T-helper 17 cell (primary cell): ENCODE data around the gene ELAC2. TPM values are rescaled to one million over a fixed set of nuclear protein-coding genes. Genes with fewer than 3 reads are reported as not detected.

Source experiments
- ATAC-seq: fragments of 150-1000 bp; cut with Tn5 transposase; 2 replicates; pipeline ENCODE4 v1.10.0; 2021; ENCODE audit warnings: mild to moderate bottlenecking, moderate library complexity
- DNase-seq, 3 donors: peaks; one replicate each; pipeline versions ENCODE4 v3.0.0 to v3.0.0-alpha.2; 2020 to 2021
- H3K9me3 ChIP-seq: one replicate; pipeline ENCODE4 v1.7.0; 2013; ENCODE audit warnings: low read length, mild to moderate bottlenecking; ENCODE audit not compliant: control insufficient read depth, poor library complexity, severe bottlenecking
- H3K27ac Mint-ChIP-seq: one replicate; pipeline ENCODE4 v1.8.0; 2022; ENCODE audit warnings: mild to moderate bottlenecking, moderate library complexity, mixed read lengths
- H3K27me3 Mint-ChIP-seq: one replicate; pipeline ENCODE4 v1.8.0; 2022; ENCODE audit warnings: mixed read lengths
- H3K36me3 Mint-ChIP-seq: one replicate; pipeline ENCODE4 v1.8.0; 2022; ENCODE audit warnings: low read depth, mixed read lengths
- H3K4me1 Mint-ChIP-seq: one replicate; pipeline ENCODE4 v1.8.0; 2022; ENCODE audit warnings: mild to moderate bottlenecking, mixed read lengths
- H3K4me3 Mint-ChIP-seq: one replicate; pipeline ENCODE4 v1.8.0; 2022; ENCODE audit warnings: mild to moderate bottlenecking, moderate library complexity, mixed read lengths
- total RNA-seq, 4 donors: library from RNA in 2 of 4; stranded (reverse) in 2 of 4; gene quantifications; one replicate each; pipeline ENCODE4 v1.2.3 and lab custom pipeline; 2022 to 2026

ELAC2 gene, protein sequence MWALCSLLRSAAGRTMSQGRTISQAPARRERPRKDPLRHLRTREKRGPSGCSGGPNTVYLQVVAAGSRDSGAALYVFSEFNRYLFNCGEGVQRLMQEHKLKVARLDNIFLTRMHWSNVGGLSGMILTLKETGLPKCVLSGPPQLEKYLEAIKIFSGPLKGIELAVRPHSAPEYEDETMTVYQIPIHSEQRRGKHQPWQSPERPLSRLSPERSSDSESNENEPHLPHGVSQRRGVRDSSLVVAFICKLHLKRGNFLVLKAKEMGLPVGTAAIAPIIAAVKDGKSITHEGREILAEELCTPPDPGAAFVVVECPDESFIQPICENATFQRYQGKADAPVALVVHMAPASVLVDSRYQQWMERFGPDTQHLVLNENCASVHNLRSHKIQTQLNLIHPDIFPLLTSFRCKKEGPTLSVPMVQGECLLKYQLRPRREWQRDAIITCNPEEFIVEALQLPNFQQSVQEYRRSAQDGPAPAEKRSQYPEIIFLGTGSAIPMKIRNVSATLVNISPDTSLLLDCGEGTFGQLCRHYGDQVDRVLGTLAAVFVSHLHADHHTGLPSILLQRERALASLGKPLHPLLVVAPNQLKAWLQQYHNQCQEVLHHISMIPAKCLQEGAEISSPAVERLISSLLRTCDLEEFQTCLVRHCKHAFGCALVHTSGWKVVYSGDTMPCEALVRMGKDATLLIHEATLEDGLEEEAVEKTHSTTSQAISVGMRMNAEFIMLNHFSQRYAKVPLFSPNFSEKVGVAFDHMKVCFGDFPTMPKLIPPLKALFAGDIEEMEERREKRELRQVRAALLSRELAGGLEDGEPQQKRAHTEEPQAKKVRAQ
- total RNA-seq (10 to 100 TPM; 48.8 to 62.9 TPM), total RNA-seq (lab: John Stamatoyannopoulos, UW) (61.2 to 106 reads per million in 2 donors)

DNA sequence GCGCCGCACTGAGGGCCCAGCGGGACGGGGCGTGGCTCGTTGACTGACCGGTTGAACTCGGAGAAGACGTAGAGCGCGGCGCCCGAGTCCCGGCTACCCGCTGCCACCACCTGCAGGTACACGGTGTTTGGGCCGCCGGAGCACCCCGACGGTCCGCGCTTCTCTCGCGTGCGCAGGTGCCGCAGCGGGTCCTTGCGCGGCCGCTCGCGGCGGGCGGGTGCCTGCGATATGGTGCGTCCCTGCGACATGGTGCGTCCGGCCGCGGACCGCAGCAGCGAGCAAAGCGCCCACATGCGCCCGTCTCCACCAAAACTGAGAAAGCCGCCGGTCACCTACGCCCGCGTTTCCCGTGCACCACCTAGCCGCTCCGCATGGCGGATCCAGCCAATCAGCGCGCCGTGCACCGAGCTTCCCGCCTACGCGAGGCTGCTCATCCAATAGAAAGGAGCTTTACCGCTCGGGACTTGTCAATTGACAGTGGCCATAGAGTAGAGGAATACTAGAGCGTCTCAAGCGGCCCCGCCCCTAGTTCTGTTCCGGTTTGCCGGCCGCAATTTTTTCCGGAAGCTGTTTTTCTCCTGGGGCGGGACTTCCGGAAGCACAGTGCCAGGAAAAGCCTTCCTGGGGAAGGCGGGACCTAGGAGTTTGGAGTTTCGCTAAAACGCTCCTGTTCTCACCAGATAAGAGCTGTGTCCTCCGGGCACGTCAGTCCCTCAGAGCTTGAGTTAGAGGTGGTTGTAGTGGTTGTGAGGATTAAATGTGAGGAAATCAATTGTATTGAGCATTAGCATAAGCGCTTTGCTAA, at the start of gene ELAC2:
Gene ELAC2, minus strand, starts transcription at position 373 of the 805 bp plus-strand sequence. Its CDS starts 80 bp downstream, at position 293.
- Mint-ChIP-seq H3K27ac (peak within 1 kb of the TSS; percentile 96), H3K27me3 (no peaks in the 10 kb centered on the region), H3K4me3 (peak within 1 kb of the TSS; percentile 95), H3K36me3 (peaks cover 7% of the 10 kb centered on the region), H3K4me1 (peaks cover 13% of the 10 kb centered on the region)
- DNase-seq (peak; percentile 86 to 94 (median 92)), ATAC-seq (peak; percentile 100)
- H3K9me3 ChIP-seq = no peaks in the 10 kb centered on the region

DNA sequence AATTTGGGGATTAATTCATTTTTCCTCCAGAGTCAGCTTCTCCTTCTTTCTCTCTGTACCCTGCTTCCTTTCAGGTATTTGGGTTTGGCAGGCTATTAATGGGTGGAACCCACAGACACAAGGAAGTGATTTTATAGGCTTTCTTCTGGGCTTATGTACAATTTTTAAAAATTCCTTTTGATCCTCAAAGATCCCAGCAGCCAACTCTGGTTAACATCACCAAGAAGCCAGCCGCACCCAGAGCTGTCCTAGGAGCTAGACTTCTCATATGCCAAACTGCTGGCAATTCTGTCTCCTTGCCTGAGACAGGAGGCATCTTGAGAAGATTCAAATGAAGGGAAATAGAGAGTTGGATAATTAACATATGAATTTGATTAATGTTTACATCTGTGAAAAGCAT, 47.2 kb upstream of the ELAC2 start:
- Mint-ChIP-seq H3K4me1 (no peaks in the 10 kb centered on the region), H3K27ac (no peak overlapping the region), H3K27me3 (peaks cover 23% of the 10 kb centered on the region), H3K4me3 (no peak overlapping the region), H3K36me3 (no peaks in the 10 kb centered on the region)
- no peaks in the 10 kb centered on the region for H3K9me3 ChIP-seq
- ATAC-seq = no peak
- DNase-seq = no peak

DNA sequence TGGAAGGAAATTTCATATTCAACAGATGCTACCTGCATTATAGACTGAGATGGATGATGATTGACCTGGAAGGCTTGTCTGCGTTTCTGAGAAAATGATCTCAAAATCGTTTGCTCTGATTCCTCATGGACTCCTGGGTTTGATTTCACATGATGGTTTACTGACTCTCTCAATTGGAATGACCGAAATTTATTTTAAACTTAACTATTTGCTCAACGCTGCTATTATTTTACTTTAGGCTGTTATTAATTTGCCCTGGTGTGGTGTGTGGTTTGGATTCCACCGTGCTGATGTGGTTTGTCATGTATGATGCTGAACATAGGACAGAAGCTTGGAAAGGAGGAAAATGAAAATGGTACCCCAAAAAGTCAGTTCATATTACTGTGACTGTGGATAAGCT, 37.3 kb upstream of the ELAC2 start:
- H3K9me3 ChIP-seq = no peaks in the 10 kb centered on the region
- Mint-ChIP-seq H3K36me3 (no peaks in the 10 kb centered on the region), H3K4me3 (no peak overlapping the region), H3K27me3 (peaks cover 31% of the 10 kb centered on the region), H3K4me1 (no peaks in the 10 kb centered on the region), H3K27ac (no peak overlapping the region)
- ATAC-seq = no peak
- no peak for DNase-seq

DNA sequence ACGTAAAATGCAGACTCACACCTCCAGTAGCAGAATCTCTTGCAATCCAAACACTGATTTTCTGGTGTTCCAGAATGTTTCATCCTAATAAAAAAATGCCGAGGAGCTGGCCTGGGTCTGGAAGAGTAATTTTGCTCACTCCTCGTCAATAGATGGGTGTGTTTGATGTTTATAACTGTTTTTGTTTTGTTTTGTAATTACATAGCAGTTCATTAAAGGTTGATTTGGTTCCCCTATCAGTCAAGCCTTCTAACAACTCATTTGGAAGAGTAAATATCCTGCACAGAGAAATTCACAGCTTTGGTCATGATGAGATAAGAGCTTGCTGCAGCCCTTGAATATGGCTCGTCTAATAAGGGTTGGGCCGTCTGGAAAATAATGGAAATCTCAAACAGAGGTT, 36.8 kb upstream of the ELAC2 start:
- ATAC-seq = no peak
- no peak overlapping the region for H3K4me3 Mint-ChIP-seq
- H3K9me3 ChIP-seq = no peaks in the 10 kb centered on the region
- no peak overlapping the region for H3K27ac Mint-ChIP-seq
- DNase-seq = no peak
- H3K27me3 Mint-ChIP-seq = peaks cover 33% of the 10 kb centered on the region
- no peaks in the 10 kb centered on the region for H3K4me1 Mint-ChIP-seq
- H3K36me3 Mint-ChIP-seq = no peaks in the 10 kb centered on the region

DNA sequence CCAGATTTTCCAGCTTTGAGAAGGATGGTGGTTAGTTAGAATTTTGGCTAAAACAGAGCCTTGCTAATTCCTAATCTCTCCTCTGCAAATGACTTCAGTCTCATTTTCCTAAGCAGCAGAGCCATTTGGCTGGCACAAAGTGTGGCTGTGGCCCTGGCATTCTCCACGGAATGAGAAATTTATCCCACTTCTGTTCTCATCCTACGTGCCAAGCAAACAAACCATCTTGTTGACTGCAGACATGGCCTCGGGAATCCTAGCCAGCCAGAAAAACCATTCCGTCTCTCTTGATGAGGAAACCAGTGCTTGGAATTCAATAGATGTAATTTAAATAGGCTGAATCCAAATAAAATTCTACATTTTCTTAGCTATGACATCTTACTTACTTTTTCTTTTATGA, 34.1 kb upstream of the ELAC2 start:
- H3K4me3 Mint-ChIP-seq = no peak overlapping the region
- DNase-seq (no peak), ATAC-seq (no peak)
- no peaks in the 10 kb centered on the region for H3K9me3 ChIP-seq
- H3K27ac Mint-ChIP-seq = no peak overlapping the region
- peaks cover 45% of the 10 kb centered on the region for H3K27me3 Mint-ChIP-seq
- no peaks in the 10 kb centered on the region for H3K4me1 Mint-ChIP-seq
- H3K36me3 Mint-ChIP-seq = no peaks in the 10 kb centered on the region

DNA sequence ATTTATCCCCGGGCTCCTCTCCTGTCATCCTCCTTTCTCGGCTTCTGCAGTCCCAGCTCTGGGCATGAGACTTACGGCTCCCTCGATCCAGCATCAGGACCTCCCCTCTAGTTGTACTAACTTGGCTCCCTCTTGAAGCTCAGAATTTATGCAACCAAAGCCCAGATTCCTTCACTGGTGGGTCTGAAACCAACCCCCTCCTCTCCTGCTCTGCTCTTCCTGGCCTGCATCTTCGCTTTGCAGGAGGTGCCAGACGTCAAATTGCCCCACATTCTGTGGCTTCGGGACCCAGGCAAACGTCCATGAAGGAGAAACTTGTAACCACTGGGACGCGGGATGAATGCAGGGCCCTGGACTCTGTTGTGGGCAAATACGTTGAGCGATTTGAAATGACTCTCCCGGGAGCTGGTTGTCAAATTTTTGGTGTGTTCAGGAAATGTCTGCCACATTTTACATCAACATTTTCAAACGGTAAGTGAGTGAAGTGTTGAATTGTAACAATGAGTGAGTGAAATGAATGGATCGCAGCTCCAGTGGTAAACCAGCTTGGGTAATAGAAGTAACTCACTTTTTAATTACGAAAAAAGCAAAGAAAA, 29.3 kb upstream of the ELAC2 start:
- peaks cover 68% of the 10 kb centered on the region for H3K27me3 Mint-ChIP-seq
- H3K27ac Mint-ChIP-seq = no peak overlapping the region
- no peaks in the 10 kb centered on the region for H3K4me1 Mint-ChIP-seq
- H3K36me3 Mint-ChIP-seq = no peaks in the 10 kb centered on the region
- ATAC-seq (no peak), DNase-seq (no peak)
- H3K9me3 ChIP-seq = no peaks in the 10 kb centered on the region
- no peak overlapping the region for H3K4me3 Mint-ChIP-seq

DNA sequence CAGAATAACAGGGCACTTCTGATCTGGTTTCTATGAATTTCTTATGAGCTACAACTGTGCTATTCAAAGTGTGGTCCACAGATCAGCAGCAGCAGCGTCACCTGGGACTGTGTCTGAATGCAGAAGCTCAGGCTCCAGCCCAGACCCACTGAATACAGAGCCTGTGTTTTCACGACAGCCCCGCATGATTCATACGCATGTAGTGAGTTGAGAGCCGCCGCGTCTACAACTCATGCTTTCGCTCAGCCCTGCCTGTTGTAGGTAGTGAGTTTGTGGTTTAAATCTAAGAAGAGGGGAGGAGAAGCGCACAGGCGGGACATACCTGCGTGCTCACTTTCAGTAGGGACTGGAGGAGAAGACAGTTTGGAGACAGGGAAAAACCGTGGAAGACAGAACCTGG, 28.5 kb upstream of the ELAC2 start:
- DNase-seq (no peak), ATAC-seq (no peak)
- no peak overlapping the region for H3K4me3 Mint-ChIP-seq
- no peak overlapping the region for H3K27ac Mint-ChIP-seq
- no peaks in the 10 kb centered on the region for H3K4me1 Mint-ChIP-seq
- H3K36me3 Mint-ChIP-seq = no peaks in the 10 kb centered on the region
- peaks cover 71% of the 10 kb centered on the region for H3K27me3 Mint-ChIP-seq
- H3K9me3 ChIP-seq = no peaks in the 10 kb centered on the region

DNA sequence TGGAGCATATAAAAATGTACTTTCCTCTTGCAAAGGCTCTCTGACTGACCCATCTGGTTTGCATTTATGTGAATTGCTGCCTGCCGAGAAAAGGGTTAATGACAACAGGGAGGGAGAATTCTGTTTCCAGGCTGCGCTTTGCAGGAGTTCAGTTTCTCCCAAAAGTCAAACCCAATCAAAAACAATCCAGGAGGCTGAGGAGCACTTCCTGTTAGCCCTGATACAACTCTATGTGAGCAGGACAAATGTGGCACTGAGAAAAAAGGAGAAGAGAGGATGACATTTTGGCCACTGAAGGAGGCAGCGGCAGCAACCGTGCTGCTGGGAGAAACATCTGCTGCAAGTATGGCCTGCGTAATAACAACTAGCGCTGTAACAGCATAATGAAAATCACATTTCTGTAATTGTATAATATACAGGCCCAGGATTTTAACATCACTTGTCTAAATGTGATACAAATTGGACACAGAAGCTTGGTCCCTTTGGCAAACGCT, 26.8 kb upstream of the ELAC2 start:
- no peaks in the 10 kb centered on the region for H3K36me3 Mint-ChIP-seq
- no peaks in the 10 kb centered on the region for H3K4me1 Mint-ChIP-seq
- H3K4me3 Mint-ChIP-seq = no peak overlapping the region
- DNase-seq (no peak), ATAC-seq (no peak)
- H3K27ac Mint-ChIP-seq = no peak overlapping the region
- H3K27me3 Mint-ChIP-seq = peaks cover 71% of the 10 kb centered on the region
- H3K9me3 ChIP-seq = no peaks in the 10 kb centered on the region

DNA sequence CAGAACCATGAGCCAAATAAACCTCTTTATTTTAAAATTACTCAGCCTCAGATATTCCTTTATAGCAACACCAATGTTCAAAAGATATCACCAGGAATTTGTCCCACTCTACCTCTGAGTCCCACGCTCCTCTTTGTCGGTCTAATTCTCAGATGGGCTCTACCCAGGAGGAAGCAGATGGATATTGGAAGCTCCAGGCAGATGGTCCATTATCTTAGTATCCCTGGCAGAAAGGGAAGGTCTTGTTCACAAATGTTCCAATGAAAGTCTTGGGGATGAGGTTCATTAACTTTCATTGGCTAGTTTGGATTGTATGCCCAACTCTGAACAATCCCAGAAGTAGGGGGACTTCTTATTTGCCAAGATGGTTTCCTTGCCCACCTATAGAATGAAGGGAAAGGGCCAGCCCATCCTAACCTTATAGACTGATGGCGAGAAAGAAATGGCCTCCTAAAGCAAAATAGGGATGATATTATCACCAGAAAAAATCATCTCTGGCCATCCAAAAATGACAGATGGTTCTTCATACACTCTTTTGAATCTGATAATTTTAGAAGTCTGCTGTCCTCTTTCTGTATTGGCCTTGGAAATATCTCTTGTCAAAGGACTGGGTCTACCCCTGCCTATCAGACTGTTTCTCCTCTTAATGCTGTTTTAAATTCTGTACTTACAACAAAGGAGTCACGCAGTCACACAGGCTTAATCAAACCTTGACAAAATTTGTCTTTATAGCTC, 21.3 kb upstream of the ELAC2 start:
- DNase-seq = no peak
- H3K4me1 Mint-ChIP-seq = no peaks in the 10 kb centered on the region
- ATAC-seq = no peak
- no peak overlapping the region for H3K4me3 Mint-ChIP-seq
- H3K27me3 Mint-ChIP-seq = peaks cover 34% of the 10 kb centered on the region
- H3K9me3 ChIP-seq = no peaks in the 10 kb centered on the region
- H3K36me3 Mint-ChIP-seq = no peaks in the 10 kb centered on the region
- H3K27ac Mint-ChIP-seq = no peak overlapping the region

DNA sequence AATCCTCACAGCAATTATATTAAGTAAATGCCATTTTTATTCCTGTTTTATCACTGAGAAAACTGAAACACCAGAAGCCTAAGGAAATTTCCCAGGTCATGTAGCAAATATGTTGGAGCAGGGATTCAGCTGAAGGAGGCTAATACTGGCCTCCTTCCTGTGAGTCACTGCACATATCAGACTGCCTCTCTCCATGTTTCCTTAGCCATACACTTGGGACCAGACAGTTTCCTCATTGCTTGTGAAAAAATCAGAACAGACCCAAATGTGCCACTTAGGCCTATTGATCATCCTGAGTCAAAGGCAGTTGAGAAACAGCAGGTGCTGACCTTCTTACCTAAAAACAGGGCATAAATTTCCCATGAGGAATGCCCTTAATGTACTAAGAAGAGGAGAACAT, 18.9 kb upstream of the ELAC2 start:
- Mint-ChIP-seq H3K27me3 (peaks cover 11% of the 10 kb centered on the region), H3K4me3 (no peak overlapping the region), H3K36me3 (no peaks in the 10 kb centered on the region), H3K27ac (no peak overlapping the region), H3K4me1 (peaks cover 3% of the 10 kb centered on the region)
- no peaks in the 10 kb centered on the region for H3K9me3 ChIP-seq
- ATAC-seq (no peak), DNase-seq (no peak)

DNA sequence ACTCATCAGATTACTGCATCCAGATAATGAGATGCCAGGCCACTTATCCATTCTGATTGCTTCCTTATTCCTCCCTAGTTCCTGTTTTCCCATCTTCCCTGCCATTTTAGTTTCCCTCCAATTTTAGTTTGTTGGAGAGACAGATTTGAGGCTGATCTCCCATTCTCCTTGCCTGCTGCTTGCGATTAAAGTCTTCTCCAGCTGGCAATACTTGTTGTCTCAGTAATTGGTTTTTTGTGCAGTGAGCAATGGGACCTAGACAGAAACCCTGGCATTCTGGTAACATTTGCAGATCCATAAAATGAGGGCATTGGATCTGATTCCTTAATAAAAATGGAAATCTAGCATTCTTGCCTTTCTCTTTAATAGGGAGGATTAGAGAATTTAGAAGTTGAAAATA, 17.6 kb upstream of the ELAC2 start:
- Mint-ChIP-seq H3K27me3 (no peaks in the 10 kb centered on the region), H3K27ac (no peak overlapping the region), H3K36me3 (no peaks in the 10 kb centered on the region), H3K4me1 (peaks cover 10% of the 10 kb centered on the region), H3K4me3 (no peak overlapping the region)
- no peaks in the 10 kb centered on the region for H3K9me3 ChIP-seq
- no peak for ATAC-seq
- no peak for DNase-seq

DNA sequence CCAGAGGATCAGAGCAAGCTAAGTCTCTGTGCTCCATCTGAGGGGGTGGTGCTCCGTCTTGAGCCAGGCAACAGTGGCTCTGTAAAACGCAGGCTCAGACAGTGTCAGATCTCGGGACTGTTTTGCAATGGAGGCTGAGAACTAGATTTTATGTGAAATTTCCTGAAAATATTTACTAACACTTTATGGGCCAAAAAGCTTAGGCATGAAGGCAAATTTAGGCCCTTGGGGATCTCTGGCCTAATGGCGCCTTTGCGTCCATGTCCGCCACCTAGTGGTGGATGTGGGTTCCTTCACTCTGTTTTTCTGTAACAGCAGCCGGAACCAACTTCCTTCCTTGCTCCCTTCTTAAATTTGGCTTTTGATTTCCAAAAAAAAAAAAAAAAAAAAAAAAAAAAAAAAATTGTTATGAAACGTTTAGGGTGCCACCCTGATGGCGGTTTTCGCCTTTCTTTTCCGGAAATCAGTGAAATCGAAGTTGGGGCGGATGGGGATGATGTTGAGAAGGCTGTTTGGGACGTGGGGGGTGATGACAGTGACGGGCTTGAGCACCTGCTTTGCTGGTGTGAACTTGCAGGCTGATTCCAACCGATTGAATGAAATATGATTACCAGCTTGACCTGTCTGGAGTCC, 14.0 kb upstream of the ELAC2 start:
- Mint-ChIP-seq H3K27me3 (peaks cover 5% of the 10 kb centered on the region), H3K4me1 (peaks cover 12% of the 10 kb centered on the region), H3K27ac (no peak overlapping the region), H3K4me3 (peak overlapping the region; percentile 10), H3K36me3 (no peaks in the 10 kb centered on the region)
- ATAC-seq = peak; percentile 72
- H3K9me3 ChIP-seq = no peaks in the 10 kb centered on the region
- peak; percentile 13 to 29 (median 16) for DNase-seq
